ELF-1 (cell line): ENCODE results near the gene SLCO3A1.

Experiments
- DNase-seq: peaks from one replicate; pipeline ENCODE4 v3.0.0-alpha.2; 2016; ENCODE audit warnings: low read depth, low spot score

The SLCO3A1 gene

DNA sequence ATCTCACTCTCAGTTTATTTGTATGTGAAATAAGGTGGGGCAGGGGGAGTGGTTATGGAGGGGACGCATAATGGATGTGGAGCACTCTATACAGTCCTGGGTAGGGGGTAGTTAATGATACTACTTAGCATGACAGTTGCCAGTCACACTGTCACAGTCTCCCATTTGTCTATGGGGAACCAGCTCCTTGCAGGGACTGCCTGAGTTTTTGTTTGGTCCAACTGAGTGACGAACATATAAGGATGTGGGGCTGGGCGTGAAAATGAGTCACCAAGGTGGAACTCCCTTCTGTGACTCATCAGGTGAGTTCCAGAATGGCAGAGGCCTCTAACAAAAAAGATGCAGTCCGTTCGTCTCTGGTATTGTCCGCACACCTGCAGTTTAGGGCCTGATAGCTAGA is 304.9 kb downstream of the SLCO3A1 start:
- DNase-seq = peak; percentile 83

DNA sequence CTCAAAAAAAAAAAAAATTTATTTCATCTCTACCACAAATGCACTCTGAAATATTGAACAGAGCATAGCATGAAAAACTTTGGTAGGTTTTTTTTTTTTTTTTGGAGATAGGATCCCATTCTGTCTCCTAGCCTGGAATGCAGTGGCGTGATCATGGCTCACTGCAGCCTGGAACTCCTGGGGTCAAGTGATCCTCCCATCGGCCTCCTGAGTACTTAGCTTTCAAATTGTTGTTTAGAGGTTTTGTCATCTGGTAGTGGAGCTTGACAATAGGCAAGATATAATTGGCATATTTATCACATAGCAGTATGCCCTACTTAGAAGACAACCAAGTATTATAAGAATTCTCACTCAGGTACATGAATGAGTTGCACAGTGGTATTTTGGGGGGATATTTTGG is 306.0 kb downstream of the SLCO3A1 start:
- DNase-seq = no peak

DNA sequence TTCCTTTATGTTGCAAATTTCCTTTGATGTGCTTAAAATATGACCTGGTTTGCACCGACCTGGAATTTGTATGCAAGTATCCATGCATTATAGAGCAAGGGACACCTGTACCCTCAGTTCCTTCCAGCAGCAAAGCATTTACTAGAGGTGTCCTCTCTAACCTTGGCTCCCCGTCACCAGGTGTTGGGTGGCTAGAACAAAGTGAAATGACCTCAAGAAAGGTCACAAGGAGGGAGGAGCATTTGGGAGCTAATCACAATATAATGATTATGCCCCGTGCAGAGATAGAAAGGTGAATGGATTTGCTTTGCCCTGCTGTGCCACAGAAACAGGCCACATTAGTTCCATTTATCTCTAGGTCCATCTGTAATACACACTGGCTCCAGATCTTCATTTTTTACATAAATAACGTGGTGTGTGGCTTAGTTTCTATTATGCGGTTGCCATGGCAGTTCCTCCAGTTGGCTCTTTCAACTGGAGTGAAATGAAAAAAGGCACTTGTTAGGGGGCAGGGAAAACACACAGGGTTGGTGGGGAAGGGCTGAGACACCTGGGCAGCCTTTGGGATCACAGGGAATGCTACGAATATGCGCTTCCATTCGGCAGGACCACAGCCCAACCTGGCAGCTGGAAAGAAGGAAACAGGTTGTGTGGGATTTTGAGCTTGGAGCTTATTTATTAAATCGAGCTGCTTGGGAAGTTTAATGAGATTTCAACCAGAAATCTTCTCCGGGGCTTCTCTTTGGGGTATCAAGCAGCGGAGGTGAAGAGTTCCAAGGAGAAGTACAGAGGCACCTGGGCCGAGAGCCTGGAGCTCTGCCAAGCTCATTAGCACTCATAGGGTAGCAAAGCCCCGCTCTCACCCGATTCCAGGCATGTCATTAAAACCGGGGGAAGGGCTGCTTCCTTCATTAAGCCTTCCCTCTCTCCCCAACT is 306.7 kb downstream of the SLCO3A1 start:
- no peak for DNase-seq

- DNase-seq = no peak
Measured at GRCh38 chr15:92161039-92161670, 307.6 kb downstream of the SLCO3A1 start.

DNA sequence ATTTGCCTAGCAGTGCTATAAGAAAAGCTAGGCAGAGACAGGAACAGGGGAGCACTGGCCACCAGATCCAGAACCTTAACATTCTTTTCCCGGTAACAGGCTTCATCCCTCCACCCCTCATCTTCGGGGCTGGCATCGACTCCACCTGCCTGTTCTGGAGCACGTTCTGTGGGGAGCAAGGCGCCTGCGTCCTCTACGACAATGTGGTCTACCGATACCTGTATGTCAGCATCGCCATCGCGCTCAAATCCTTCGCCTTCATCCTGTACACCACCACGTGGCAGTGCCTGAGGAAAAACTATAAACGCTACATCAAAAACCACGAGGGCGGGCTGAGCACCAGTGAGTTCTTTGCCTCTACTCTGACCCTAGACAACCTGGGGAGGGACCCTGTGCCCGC is 309.1 kb downstream of the SLCO3A1 start:
- no peak for DNase-seq

GRCh38 chr15:92163641-92164040 is 310.1 kb downstream of the SLCO3A1 start:
- DNase-seq = no peak

DNA sequence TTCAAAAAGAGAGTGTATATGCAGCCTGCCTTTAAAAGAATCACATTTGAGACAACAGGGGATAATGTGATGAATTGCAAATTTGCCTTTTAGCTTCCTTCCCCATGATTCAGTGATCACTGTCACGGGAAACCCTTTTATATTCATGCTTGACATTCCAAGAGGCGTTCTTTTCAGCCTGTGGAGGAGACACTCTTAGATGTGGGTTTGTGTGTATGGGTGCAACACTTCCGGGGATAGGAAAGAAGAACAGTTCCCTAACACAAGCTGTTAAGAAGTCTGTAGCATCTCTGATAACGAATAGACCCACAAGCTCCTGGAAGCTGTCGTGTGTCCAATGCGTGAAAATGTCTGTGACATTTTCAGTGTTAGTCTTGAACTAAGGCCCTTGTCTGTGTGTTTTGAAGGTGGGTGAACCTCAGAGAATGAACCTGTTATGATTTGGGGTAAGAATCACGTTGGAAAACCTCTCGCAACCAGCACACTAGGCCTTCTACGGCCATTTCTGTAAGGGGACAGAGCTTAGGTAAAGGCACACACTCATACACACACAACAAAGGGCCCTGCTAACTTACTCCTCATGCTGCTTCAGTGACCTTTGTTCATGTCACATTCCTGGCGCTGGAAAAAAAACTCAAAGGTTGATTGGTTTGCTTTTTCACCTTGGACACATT is 311.0 kb downstream of the SLCO3A1 start:
- peak; percentile 66 for DNase-seq

- DNase-seq = no peak
Measured at GRCh38 chr15:92165001-92165346, 311.5 kb downstream of the SLCO3A1 start.

DNA sequence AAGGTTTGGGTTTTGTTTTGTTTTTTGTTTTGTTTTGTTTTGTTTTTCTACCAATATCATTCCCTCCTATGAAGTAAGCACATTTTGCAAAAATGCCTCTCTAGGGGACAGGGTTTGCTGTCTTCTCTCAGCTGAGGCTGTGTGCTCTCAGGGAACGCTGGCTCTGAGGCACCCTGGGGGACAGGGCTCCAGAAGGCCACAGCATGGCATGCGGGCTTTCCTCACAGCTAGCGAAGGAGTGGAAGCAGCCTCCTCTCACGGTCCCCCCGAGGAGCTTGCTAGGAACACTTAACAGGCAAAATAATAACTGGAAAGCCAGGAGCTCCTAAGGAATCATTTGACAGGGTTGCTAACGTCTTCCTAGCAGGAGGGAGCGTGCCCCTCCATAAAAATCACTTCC is 312.5 kb downstream of the SLCO3A1 start:
- no peak for DNase-seq

DNA sequence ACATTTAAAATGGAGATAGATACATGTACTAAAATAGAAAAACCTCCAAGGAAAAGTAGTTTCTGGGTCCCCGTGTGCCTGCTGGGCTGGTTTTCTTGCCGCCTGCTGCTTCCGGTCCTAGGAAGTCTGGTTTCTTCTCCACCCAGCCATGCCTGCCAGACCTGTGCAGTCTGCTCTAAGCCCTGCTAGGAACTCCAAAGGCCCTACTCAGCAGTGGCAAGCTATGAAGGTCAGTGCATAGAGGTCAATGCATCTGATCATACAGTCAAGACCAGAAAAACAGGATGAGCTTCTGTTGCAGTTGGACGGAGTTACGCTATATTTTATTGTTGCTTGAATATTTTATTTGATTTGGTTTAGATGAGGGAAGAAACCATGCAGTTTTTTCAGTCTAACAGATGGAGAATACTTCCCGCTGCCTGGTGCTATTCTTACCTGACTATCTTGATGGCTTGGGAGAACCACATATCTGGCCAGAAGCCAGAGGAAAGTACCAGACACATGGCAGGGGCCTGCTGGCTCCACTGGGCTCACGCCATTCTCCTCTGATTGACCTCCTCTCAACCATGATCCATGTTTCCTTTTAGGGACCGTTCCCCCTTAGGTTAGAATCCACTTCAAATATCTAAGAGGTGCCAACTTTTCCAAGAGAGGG is 313.4 kb downstream of the SLCO3A1 start:
- DNase-seq = no peak

GRCh38 chr15:92167451-92167850 is 313.9 kb downstream of the SLCO3A1 start:
- no peak for DNase-seq

DNA sequence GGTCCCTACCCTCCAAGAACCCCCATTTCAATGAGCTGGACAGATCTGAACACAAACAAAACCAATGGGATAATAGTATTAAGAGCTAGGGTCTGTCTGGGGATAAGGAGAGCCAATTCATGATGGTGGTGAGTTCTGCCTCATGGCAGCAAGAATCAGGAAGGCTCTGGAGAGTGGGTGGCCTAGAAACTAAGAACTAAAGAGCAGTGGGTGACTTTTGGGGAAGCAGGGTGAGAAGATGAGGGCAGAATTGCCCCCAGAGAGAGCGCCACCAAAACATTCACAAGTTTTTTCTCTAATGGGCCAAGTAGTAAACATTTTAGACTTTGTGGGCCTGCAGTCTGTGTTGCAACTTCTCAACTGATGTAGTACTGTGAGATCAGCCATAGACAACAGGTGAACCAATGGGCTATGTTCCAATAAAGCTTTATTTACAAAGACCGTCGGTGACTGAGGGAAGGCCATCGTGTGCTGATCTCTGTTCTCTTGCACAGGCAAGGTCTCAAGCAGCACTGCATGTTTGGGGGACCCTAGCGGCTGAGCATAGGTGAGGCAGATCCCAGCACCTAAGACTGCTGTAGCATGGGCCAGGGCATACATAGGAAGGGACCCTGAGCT is 314.7 kb downstream of the SLCO3A1 start:
- no peak for DNase-seq

DNA sequence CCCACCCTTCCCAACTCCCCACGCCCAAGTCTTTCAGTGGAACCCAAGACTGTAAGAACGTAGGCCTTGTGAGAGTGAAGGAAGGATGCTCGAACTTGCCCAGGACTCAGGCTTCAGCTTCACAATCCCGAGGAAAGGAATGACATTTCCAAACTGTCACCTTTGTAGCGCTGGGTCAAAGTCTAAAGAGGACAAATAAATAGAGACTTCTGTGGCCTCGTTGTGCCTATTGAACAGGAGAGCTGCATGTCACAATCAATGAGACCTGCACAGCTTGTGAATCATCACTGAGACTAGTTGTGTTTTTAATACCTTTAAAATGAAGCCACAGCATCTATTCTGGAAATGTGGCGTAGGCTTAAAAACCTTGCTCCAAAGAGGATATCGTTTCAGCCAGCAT is 317.4 kb downstream of the SLCO3A1 start:
- DNase-seq = no peak

DNA sequence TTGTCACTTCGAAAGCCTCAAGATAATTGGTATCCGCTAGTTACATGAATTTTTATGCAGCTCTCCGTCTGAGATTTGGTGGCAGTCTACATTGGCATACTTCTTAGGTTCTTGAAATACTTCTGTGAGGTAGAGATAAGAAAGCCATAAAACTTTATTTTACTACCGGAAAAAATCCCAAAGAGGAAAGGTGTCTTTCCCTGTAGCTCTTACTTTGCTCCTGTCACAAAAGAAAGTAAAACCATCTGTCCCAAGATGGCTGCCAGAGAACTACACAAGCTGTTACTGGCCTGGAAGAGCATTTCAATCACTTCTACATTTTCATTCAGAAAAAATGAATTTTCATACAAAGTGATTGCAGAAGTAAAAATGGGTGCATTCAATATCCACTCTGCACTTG is 325.4 kb downstream of the SLCO3A1 start:
- DNase-seq = no peak

DNA sequence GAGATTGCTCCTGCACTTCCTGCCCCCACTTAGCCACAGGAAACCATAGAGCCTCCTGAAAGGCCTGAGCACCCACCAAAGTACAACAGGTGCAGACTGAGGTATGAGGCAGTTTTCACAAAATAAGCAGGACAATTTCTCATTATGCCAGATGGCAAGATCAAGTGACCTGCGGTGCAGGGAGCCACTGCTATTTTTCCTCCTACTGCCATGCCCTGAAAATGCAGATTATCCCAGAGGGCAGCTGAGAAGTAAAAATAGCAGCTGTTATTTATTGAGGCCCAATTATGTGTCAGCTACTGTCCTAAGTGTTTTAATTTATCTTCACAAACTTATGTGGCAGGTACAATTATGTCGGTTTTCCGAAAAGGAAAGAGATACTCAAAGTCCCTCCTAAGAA is 330.6 kb downstream of the SLCO3A1 start:
- no peak for DNase-seq

GRCh38 chr15:92184679-92185230 is 331.2 kb downstream of the SLCO3A1 start:
- no peak for DNase-seq

- DNase-seq = no peak
Measured at GRCh38 chr15:92187975-92188374, 334.5 kb downstream of the SLCO3A1 start.

- DNase-seq = no peak
Measured at GRCh38 chr15:92189166-92189565, 335.7 kb downstream of the SLCO3A1 start.

GRCh38 chr15:92195241-92195640 is 341.7 kb downstream of the SLCO3A1 start:
- DNase-seq = peak; percentile 6

- no peak for DNase-seq
Measured at GRCh38 chr15:92196342-92196741, 342.8 kb downstream of the SLCO3A1 start.

- peak; percentile 58 for DNase-seq
Measured at GRCh38 chr15:92197746-92198145, 344.2 kb downstream of the SLCO3A1 start.
